Measurements from ENCODE around the gene JARID2. TPM values are rescaled to one million over a fixed set of nuclear protein-coding genes. Genes with fewer than 3 reads are reported as not detected.
A peak's percentile ranks its signal among the peaks of the same experiment; 100 is the strongest.

The JARID2 gene
- total and polyA plus RNA-seq, 2 of the 4 experiments (the other 2 are of a cell fraction), result 9.6 to 12.9 TPM

DNA sequence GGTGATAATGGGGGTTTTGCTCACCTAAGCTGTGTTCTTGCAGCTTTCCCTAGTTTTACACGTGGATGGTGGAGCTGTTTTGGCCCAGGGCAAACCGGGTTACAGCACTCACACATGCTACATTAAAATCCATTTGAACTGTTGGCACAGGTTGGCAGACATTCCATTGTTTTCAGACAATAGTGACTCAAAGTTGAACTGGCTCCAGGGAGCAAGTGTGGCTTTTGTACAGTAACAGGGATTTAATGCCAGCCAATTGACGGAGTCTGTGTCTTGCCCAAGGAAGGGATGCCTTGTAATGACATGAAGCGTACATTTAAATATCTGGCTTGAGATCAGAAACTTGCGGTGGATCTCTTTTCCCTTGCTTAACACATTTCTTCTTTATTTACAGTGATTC is 233.9 kb downstream of the JARID2 start:
- in situ Hi-C loops (cut with MboI; ENCODE audit: low sequenced_read_pairs), result no loop called here
- Histone ChIP-seq H4K8ac (ENCODE audit: low read depth in 2 of 2, low read length in 2 of 2) (no peak overlapping the region), H3K4me2 (ENCODE audit: low read depth, low read length) (no peak overlapping the region), H2AK5ac (ENCODE audit: low read depth, low read length) (peak overlapping the region; percentile 2; the same call in 1 of the 2 replicates), H2BK20ac (ENCODE audit: low read depth, low read length) (no peak overlapping the region), H3K14ac (replicated peaks; ENCODE audit: low read depth, low read length) (no peak overlapping the region), H3K18ac (ENCODE audit: low read depth, low read length) (no peak overlapping the region), H3K4ac (ENCODE audit: low read depth, low read length) (no peak overlapping the region), H4K5ac (ENCODE audit: low read depth, low read length) (no peak overlapping the region; the same call in 1 of the 2 replicates), H3K27ac (ENCODE audit: insufficient read depth, low read length) (no peak overlapping the region), H3K23ac (ENCODE audit: low read depth, low read length) (no peak overlapping the region), H2BK5ac (ENCODE audit: low read depth, low read length, poor library complexity, severe bottlenecking) (no peak overlapping the region), H3K9ac (ENCODE audit: low read depth, low read length) (no peak overlapping the region), H3K36me3 (ENCODE audit: control insufficient read depth, insufficient read depth, low read length) (peaks cover 5% of the 10 kb centered on the region; the same call in 1 of the 2 replicates), H2BK120ac (ENCODE audit: low read depth, low read length) (no peak overlapping the region), H3K56ac (ENCODE audit: extremely low read depth, insufficient read depth, low read length) (no peak overlapping the region), H2AK9ac (replicated peaks; ENCODE audit: low read depth, low read length, poor library complexity) (no peak overlapping the region), H3K4me3 (ENCODE audit: insufficient read depth, low read depth, low read length) (no peak overlapping the region), H2AFZ (replicated peaks; ENCODE audit: low read length, poor library complexity) (no peak overlapping the region), H3K9me3 (ENCODE audit: control insufficient read depth, insufficient read depth, low read length) (no peaks in the 10 kb centered on the region), H3K4me1 (ENCODE audit: control insufficient read depth, insufficient read depth, low read length) (peaks cover 24% of the 10 kb centered on the region), H2BK15ac (ENCODE audit: low read depth, low read length) (no peak overlapping the region), H3K79me1 (ENCODE audit: low read depth in 1 of 2, low read length in 2 of 2) (peaks cover 42 to 81% of the 10 kb centered on the region in 2 experiments), H4K20me1 (ENCODE audit: insufficient read depth, low read length) (peaks cover 25% of the 10 kb centered on the region; the same call in 1 of the 2 replicates), H3K9me1 (ENCODE audit: insufficient read depth, low read length) (peaks cover 33% of the 10 kb centered on the region), H4K91ac (ENCODE audit: insufficient read depth, low read depth, low read length) (no peak overlapping the region), H3K27me3 (ENCODE audit: control insufficient read depth, insufficient read depth, low read length) (no peaks in the 10 kb centered on the region)
- BruUV-seq (replicated peaks), result no TSS peak
- DNase-seq, result no peak
- WGBS, 2 experiments (ENCODE audit: extremely low coverage in 2 of 2, insufficient read length in 1 of 2), result no CpG with 5 or more reads among the region's 5 CpGs
- ATAC-seq (ENCODE audit: low read depth), result no peak
- TF ChIP-seq MAZ (IDR thresholded peaks at IDR 0.05; ENCODE audit: borderline replicate concordance, low read depth, low read length), result no peak
- TF ChIP-seq SMC3 (IDR thresholded peaks at IDR 0.05; ENCODE audit: low read depth, low read length), result no peak
- TF ChIP-seq RCOR1 (IDR thresholded peaks at IDR 0.05; ENCODE audit: insufficient replicate concordance, low read length), result no peak
- no peak for TF ChIP-seq ELK1 (IDR thresholded peaks at IDR 0.05; ENCODE audit: borderline replicate concordance, low read depth, low read length)
- no peak for TF ChIP-seq CEBPB (IDR thresholded peaks at IDR 0.05; ENCODE audit: low read depth, low read length)
- no peak for TF ChIP-seq MAFK (IDR thresholded peaks at IDR 0.05; ENCODE audit: low read depth, low read length)
- TF ChIP-seq CHD1 (IDR thresholded peaks at IDR 0.05; ENCODE audit: low read depth, low read length), result no peak
- TF ChIP-seq, protein P1, sequence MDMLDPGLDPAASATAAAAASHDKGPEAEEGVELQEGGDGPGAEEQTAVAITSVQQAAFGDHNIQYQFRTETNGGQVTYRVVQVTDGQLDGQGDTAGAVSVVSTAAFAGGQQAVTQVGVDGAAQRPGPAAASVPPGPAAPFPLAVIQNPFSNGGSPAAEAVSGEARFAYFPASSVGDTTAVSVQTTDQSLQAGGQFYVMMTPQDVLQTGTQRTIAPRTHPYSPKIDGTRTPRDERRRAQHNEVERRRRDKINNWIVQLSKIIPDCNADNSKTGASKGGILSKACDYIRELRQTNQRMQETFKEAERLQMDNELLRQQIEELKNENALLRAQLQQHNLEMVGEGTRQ (IDR thresholded peaks at IDR 0.05; ENCODE audit: low read depth, low read length), result no peak
- no peak for TF ChIP-seq CTCF (conservative IDR thresholded peaks at IDR 0.05; ENCODE audit: low read depth, low read length)
- TF ChIP-seq RAD21 (IDR thresholded peaks at IDR 0.05; ENCODE audit: low read length), result no peak
- no peak for TF ChIP-seq POLR2A (IDR thresholded peaks at IDR 0.05; ENCODE audit: low read depth, low read length)
- TF ChIP-seq BHLHE40 (IDR thresholded peaks at IDR 0.05; ENCODE audit: low read depth, low read length), result no peak
- no peak for TF ChIP-seq RFX5 (IDR thresholded peaks at IDR 0.05; ENCODE audit: low read depth, low read length)
- no peak for TF ChIP-seq MXI1 (IDR thresholded peaks at IDR 0.05; ENCODE audit: borderline replicate concordance, low read depth, low read length)
- no peak for TF ChIP-seq NFE2L2 (IDR thresholded peaks at IDR 0.05; ENCODE audit: low read depth, low read length)
- no peak for TF ChIP-seq FOS (IDR thresholded peaks at IDR 0.05; ENCODE audit: low read depth, low read length)
- intact Hi-C loops (cut with micrococcal nuclease), result loop anchor here (10.0 kb wide), 1 partner anchor 415 kb away; no protein-coding TSS in a partner anchor
- dilution Hi-C loops (cut with HindIII; ENCODE audit: low sequenced_read_pairs, unreplicated experiment), result no loop called here
- CTCF ChIA-PET, result no interaction called here
- POLR2A ChIA-PET (ENCODE audit: unreplicated experiment), result no interaction called here
